ENCODE results near the gene SPAG6. TPM values are rescaled to one million over a fixed set of nuclear protein-coding genes. Genes with fewer than 3 reads are reported as not detected.
A peak's percentile ranks its signal among the peaks of the same experiment; 100 is the strongest.
"Not testable (repeated sequence)": the region's sequence is repeated elsewhere in the genome, so short reads cannot be mapped to it uniquely, and the experiment has no call there.

The SPAG6 gene
- total RNA-seq, 1 donor from 2014 or later: not detected

- intact Hi-C loops (cut with DNase I): no loop called here
- DNase-seq (ENCODE audit: low spot score): no peak
Observed at GRCh38 chr10:22338185-22338900, 7.0 kb upstream of the SPAG6 start.

- DNase-seq (ENCODE audit: low spot score): no peak
- intact Hi-C loops (cut with DNase I): no loop called here
Observed at GRCh38 chr10:22338931-22339330, 6.4 kb upstream of the SPAG6 start.

GRCh38 chr10:22339761-22340328 lies 5.5 kb upstream of the SPAG6 start:
- intact Hi-C loops (cut with DNase I): loop anchor here (2.0 to 5.0 kb wide), 4 partner anchors 15 to 338 kb away; partner anchors contain the start of gene DNAJC1
- DNase-seq (ENCODE audit: low spot score): no peak

GRCh38 chr10:22340329-22341189 lies 4.7 kb upstream of the SPAG6 start:
- intact Hi-C loops (cut with DNase I): loop anchor here (2.0 to 5.0 kb wide), 4 partner anchors 16 to 338 kb away; partner anchors contain the start of gene DNAJC1

GRCh38 chr10:22341190-22341925 lies 3.9 kb upstream of the SPAG6 start:
- DNase-seq (ENCODE audit: low spot score): no peak
- intact Hi-C loops (cut with DNase I): loop anchor here (2.0 to 5.0 kb wide), 4 partner anchors 17 to 339 kb away; partner anchors contain the start of gene DNAJC1

More at GRCh38 chr10:22340329-22341189, 4.7 kb upstream of the SPAG6 start:
- DNase-seq (ENCODE audit: low spot score): peak; percentile 87

GRCh38 chr10:22341926-22342196 lies 3.4 kb upstream of the SPAG6 start:
- DNase-seq (ENCODE audit: low spot score): no peak
- intact Hi-C loops (cut with DNase I): loop anchor here (2.0 to 5.0 kb wide), 4 partner anchors 17 to 340 kb away; partner anchors contain the start of gene DNAJC1

- DNase-seq (ENCODE audit: low spot score): no peak
- intact Hi-C loops (cut with DNase I): loop anchor here (5.0 kb wide), 2 partner anchors 90 to 340 kb away; partner anchors contain the start of gene DNAJC1
Observed at GRCh38 chr10:22342421-22342820, 2.9 kb upstream of the SPAG6 start.

GRCh38 chr10:22343731-22344130 lies 1.6 kb upstream of the SPAG6 start:
- intact Hi-C loops (cut with DNase I): loop anchor here (5.0 kb wide), 2 partner anchors 91 to 341 kb away; partner anchors contain the start of gene DNAJC1
- no peak for DNase-seq (ENCODE audit: low spot score)

- intact Hi-C loops (cut with DNase I): loop anchor here (5.0 kb wide), 2 partner anchors 92 to 342 kb away; partner anchors contain the start of gene DNAJC1
- DNase-seq (ENCODE audit: low spot score): no peak
Observed at GRCh38 chr10:22344249-22344648, 1.0 kb upstream of the SPAG6 start.

- no peak for DNase-seq (ENCODE audit: low spot score)
- intact Hi-C loops (cut with DNase I): loop anchor here (5.0 kb wide), 3 partner anchors 82 to 343 kb away; partner anchors contain the start of gene DNAJC1
Observed at GRCh38 chr10:22344781-22345300, 455 bp upstream of the SPAG6 start.

- intact Hi-C loops (cut with DNase I): loop anchor here (5.0 kb wide), 1 partner anchor 81 kb away; no protein-coding TSS in a partner anchor
- no peak for DNase-seq (ENCODE audit: low spot score)
Observed at GRCh38 chr10:22346096-22346661, 883 bp downstream of the SPAG6 start.

- intact Hi-C loops (cut with DNase I): loop anchor here (5.0 kb wide), 1 partner anchor 78 kb away; no protein-coding TSS in a partner anchor
- no peak for DNase-seq (ENCODE audit: low spot score)
Observed at GRCh38 chr10:22349755-22350154, 4.5 kb downstream of the SPAG6 start.

- intact Hi-C loops (cut with DNase I): no loop called here
- DNase-seq (ENCODE audit: low spot score): no peak
Observed at GRCh38 chr10:22351131-22351703, 5.9 kb downstream of the SPAG6 start.

- no peak for DNase-seq (ENCODE audit: low spot score)
- intact Hi-C loops (cut with DNase I): no loop called here
Observed at GRCh38 chr10:22356324-22356873, 11.1 kb downstream of the SPAG6 start.

- DNase-seq (ENCODE audit: low spot score); intact Hi-C loops (cut with DNase I): not testable (repeated sequence)
Observed at GRCh38 chr10:22357770-22358169, 12.5 kb downstream of the SPAG6 start.

GRCh38 chr10:22363305-22363704 lies 18.0 kb downstream of the SPAG6 start:
- no peak for DNase-seq (ENCODE audit: low spot score)
- intact Hi-C loops (cut with DNase I): no loop called here

GRCh38 chr10:22364407-22365140 lies 19.3 kb downstream of the SPAG6 start:
- DNase-seq (ENCODE audit: low spot score): no peak
- intact Hi-C loops (cut with DNase I): no loop called here

Data from cardiac septum (tissue), 1 donor.